ENCODE results near the gene HEBP2. TPM values are rescaled to one million over a fixed set of nuclear protein-coding genes. Genes with fewer than 3 reads are reported as not detected.

The HEBP2 gene
- total and polyA plus RNA-seq, 2 experiments from 2014 or later: 25.6 to 118 TPM

- ATAC-seq: no peak
- H3K9me2 ChIP-seq (ENCODE audit: insufficient read depth): no peaks in the 10 kb centered on the region
- no peak overlapping the region for H2AFZ ChIP-seq
- Mint-ChIP-seq H3K27ac (no peak overlapping the region), H3K4me3 (no peak overlapping the region), H3K4me1 (no peaks in the 10 kb centered on the region; the same call in 2 of the 3 replicates), H3K36me3 (ENCODE audit: low read depth) (0 out of 3 replicates have a peak, but pooled peaks cover 3% of the 10 kb centered on the region), H3K27me3 (ENCODE audit: insufficient read depth, low read depth, poor library complexity) (no peaks in the 10 kb centered on the region), H3K9me3 (no peaks in the 10 kb centered on the region)
- H4K20me1 ChIP-seq (replicated peaks; ENCODE audit: insufficient read depth): 0 out of 2 replicates have a peak, but pooled peaks cover 2% of the 10 kb centered on the region
- no peak overlapping the region for H3K4me3 ChIP-seq
- no peaks in the 10 kb centered on the region for H3K79me2 ChIP-seq (replicated peaks; ENCODE audit: insufficient read depth)
- H3K27me3 ChIP-seq (ENCODE audit: insufficient read depth): no peaks in the 10 kb centered on the region
- peaks cover 5% of the 10 kb centered on the region; the same call in 1 of the 2 replicates for H3K36me3 ChIP-seq (ENCODE audit: insufficient read depth)
- no peaks in the 10 kb centered on the region for H3F3A ChIP-seq (replicated peaks; ENCODE audit: low read depth)
- DNase-seq (ENCODE audit: low spot score): no peak
- no peaks in the 10 kb centered on the region for H3K4me1 ChIP-seq (ENCODE audit: insufficient read depth)
- TF ChIP-seq EZH2phosphoT487 (IDR thresholded peaks at IDR 0.05; ENCODE audit: unreplicated experiment) (no peak), POLR2AphosphoS5 (IDR thresholded peaks at IDR 0.05; ENCODE audit: low read depth) (no peak), NANOG (IDR thresholded peaks at IDR 0.05; ENCODE audit: borderline replicate concordance) (no peak), ZNF331 (CRISPR knock-in tag; IDR thresholded peaks at IDR 0.05; ENCODE audit: low read depth) (no peak), STAT1 (IDR thresholded peaks at IDR 0.05; ENCODE audit: unreplicated experiment) (no peak), ETS1 (IDR thresholded peaks at IDR 0.05) (no peak), REST (IDR thresholded peaks at IDR 0.05; ENCODE audit: unreplicated experiment) (no peak), CTCF (conservative IDR thresholded peaks at IDR 0.05; ENCODE audit: low read depth in 2 of 2) (no peak), CREB1 (CRISPR knock-in tag; IDR thresholded peaks at IDR 0.05; ENCODE audit: low read depth) (no peak), JUNB (IDR thresholded peaks at IDR 0.05; ENCODE audit: unreplicated experiment) (no peak), ZNF114 (CRISPR knock-in tag; IDR thresholded peaks at IDR 0.05) (no peak), EZH2 (IDR thresholded peaks at IDR 0.05; ENCODE audit: low read depth, unreplicated experiment) (no peak), ZNF462 (CRISPR knock-in tag; IDR thresholded peaks at IDR 0.05) (no peak)
- no peak overlapping the region for H3K27ac ChIP-seq (ENCODE audit: low read depth)
- H3K4me2 ChIP-seq: no peak overlapping the region
These were observed 42.8 kb downstream of the HEBP2 start for GRCh38 chr6:138446821-138447220.
